T1000 (cell line): ENCODE measurements around the gene MRPL40.

Source experiments
- DNase-seq: peaks from one replicate; lab custom pipeline; 2025; ENCODE audit warnings: mixed read lengths; lab: John Stamatoyannopoulos, UW

The MRPL40 gene

GRCh38 chr22:19432133-19432851 is at the start of gene MRPL40:
Gene MRPL40, plus strand, starts transcription at chr22:19432545. Its CDS starts 10 bp downstream, at chr22:19432555.
- peak; percentile 89 for DNase-seq

DNA sequence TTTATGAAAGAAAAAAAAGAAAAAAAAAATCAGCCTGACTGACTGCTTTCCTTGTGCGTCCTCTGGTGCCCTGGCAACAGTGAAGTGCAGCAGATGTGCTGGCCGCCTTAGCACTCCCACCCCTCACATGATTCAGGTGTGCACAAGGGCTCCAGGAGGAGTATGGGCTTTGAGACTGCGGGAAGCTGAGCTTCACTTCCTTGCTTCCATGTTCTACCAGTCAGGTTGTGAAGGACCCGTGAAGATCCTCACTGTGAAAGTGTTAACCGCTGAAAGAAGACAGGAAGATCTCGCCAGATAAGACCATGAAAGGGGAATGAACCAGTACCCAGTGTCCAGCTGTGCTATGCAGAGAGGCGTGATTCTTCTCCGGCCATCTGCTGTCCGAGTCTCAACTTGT is 49.1 kb upstream of the MRPL40 start:
- DNase-seq: no peak

DNA sequence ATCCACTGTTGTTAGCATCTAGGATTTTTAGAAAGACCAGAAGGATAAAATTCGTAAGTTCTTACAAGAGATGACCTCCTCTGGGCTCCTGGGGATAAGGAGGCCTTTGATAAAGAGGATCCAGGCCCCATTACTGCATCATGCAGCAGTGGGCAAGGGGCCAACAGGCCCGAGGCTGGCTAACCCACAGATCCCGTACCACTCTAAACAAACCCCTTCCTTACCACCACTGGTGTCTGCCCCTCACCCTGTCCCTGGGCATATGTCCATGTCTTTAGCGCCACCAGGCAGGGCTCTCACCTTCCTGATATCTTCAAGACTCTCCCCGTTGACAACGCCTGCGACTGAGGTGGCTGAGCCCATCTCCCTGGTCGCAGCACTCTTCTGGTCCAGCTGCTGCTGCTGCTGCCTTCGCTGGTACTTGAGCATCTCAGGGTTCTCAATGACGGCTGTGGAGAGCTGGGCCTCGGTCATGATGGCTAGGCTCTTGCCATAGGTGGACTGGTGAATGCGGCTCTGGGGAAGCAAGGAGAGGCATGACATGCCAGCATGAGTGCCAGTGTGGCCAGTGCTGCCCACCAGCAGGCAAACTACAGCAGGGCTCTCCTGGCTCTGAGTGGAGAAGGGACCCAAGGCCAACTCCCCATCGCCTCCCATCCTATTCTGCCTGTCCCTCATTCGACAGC is 47.0 kb upstream of the MRPL40 start:
- DNase-seq: no peak

GRCh38 chr22:19386248-19386647 is 46.1 kb upstream of the MRPL40 start:
- no peak for DNase-seq

- no peak for DNase-seq
These were observed 45.3 kb upstream of the MRPL40 start for GRCh38 chr22:19387038-19387437.

DNA sequence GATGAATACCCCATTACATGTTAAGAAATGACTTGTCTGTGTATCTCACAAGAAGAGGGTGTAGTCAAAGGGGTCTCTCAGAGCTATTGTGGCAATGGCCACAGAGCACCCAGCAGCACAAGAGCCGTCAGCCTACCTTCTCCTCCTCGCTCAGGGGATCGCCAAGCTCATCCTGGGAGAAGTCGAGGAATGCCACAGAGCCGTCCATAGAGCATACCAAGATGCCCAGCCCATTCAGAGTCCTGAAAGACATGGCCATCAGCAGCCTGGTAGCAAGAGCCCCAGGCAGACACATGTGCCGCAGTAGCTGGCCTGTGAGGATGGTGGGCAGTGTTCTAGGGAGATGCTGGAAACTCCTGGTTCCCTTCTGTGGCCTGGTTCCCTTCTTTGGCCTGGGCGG is 44.8 kb upstream of the MRPL40 start:
- no peak for DNase-seq

DNA sequence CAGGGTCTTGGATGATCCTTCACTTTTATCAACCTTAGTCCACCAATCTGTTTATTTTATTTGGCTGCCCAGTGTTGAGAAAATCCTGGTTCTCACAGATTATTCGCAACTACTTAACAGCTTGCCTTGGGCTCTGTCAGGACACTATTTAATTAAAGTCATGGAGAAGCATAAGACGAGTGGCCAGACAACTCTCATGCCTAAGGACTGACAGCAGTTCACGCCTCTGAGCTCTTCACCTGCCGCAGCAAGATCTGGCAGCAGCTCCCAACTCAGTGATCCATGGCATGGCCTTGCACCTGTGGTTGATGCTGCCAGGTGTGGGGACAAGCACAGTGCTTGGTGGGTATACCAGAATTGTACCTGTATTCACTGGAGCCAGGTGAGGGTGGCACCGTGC is 38.6 kb upstream of the MRPL40 start:
- DNase-seq: no peak

DNA sequence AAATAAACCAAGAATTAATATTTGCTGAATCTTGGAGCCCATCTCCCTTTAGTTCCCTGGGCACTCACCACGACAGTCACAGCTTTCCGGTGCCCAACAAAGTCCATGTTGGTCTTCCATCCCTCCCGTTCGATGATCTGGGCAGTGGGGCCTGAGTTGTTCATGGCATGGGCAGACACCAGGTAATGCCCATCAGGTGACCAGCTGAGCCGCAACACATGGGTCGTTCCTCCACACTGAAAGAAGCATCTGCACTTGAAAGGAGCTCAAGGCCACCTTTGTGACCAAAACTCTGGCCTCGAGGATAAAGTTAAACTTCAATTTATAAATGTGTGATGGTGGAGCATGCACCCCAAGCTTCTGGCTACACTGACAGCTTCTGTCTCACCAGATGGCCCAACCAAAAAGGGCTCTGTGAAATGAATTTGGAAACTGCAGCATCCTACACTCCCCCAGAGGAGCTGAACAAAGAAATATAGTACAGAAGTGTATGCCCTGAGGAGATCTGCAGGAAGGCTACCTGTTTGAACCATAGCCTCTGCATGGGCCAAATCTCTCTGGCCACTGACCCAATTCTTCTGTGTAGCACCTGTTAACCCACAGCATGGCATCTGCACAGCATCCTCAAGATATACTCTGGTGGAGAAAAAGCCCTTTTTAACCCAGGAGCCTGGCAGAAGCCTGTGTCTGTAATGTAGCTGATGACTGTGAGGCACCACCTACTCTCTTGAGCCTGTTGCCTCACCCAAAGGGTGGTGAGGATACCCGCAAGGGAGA is 37.9 kb upstream of the MRPL40 start:
- no peak for DNase-seq

GRCh38 chr22:19395276-19395675 is 37.1 kb upstream of the MRPL40 start:
- DNase-seq: no peak

DNA sequence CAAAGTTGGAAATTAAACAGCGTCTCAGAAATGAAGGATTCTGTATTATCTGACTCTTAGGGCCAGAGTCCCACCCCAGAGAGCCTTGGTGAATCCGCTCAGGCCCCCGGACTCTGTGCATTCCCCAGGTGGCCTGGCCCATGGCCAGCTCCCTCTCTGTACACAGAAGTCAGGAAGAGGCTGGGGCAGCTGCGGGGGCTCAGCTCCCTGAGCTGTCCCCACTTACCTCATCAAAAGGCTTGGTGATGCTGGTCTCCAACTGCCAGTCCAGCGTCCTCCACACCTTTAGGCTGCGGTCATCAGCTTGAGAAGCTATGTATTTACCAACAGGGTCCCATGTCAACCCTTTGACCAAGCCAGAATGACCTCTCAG is 35.8 kb upstream of the MRPL40 start:
- DNase-seq: no peak

- no peak for DNase-seq
These were observed 35.2 kb upstream of the MRPL40 start for GRCh38 chr22:19396934-19397733.

- DNase-seq: no peak
These were observed 34.6 kb upstream of the MRPL40 start for GRCh38 chr22:19397734-19398104.

DNA sequence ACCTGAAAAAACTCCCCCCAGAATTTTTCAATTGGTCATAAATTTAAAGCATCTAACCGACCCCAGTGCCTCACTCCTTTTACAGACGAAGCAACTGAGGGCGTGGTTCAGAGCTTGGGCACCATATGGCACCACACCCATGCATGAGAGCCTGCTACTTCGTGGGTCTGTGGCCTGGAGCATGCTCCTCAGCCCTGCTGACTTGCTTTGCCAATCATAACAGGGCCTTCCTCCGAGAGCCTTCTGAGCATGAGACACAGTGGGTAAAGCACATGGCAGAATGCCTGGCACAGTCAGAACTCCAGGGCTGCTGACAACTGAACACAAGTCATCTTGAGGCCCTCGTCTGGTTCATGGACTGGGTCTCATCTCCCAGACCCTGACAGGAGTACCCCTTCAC is 34.1 kb upstream of the MRPL40 start:
- DNase-seq: no peak

GRCh38 chr22:19398652-19399051 is 33.7 kb upstream of the MRPL40 start:
- DNase-seq: no peak

DNA sequence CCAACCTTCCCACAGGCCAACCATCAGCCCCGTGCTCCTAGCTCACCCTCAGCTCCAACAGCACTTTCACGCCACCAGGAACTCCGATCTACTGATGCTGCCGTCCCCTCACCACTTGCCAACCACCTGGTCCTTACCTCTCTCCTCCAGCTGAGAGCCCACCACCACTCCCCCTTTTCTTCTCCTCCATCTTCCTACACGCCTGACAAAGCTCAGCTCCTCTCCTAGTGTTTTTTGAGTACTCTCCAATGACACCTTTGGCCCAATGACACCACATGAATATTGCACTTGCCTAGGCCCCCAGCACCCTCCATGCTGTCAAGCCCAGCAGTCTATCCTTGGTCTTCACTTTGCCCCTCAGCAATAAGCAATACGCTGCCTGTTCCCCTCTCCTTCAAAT is 31.5 kb upstream of the MRPL40 start:
- no peak for DNase-seq

GRCh38 chr22:19401483-19401882 is 30.9 kb upstream of the MRPL40 start:
- no peak for DNase-seq

DNA sequence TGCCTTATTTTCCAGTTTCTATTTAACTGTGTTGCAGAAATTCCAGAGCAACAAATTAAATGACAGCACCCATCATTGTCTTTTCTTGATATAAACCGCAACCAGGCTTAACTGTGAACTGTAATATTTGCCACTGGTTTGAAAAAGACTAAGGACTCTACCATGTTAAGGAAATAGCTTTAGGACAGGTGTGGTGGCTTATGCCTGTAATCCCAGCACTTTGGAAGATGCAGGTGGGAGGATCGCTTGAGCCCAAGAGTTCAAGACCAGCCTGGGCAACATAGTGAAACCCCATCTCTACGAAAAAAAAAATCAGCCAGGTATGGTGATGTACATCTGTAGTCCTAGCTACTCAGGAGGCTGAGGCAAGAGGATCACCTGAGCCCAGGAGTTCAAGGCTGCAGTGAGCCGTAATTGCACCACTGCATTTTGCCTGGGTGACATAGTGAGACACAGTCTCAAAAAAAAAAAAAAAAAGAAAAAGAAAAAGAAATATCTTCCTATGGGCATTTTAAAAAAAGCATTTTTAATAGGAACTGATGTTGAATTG is 29.6 kb upstream of the MRPL40 start:
- no peak for DNase-seq

GRCh38 chr22:19404676-19405075 is 27.7 kb upstream of the MRPL40 start:
- no peak for DNase-seq

DNA sequence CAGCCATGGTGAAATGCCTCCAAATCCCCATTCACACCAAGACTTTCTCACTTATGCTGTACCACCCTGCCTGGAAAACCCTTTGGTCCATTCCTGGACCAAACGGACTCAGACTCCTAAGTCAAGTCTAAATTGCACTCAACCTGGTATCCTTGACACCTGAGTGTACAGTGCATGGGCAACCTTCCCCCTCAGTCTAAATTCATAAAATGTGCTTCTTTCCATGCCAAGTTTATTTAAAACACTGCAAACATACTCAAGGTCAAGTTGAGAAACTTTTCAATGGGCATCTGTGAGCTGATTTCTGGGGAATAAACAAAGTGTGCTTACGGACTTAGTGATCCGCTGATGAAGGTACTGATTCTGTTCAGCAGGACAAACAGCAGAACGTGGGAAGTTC is 27.2 kb upstream of the MRPL40 start:
- DNase-seq: no peak

DNA sequence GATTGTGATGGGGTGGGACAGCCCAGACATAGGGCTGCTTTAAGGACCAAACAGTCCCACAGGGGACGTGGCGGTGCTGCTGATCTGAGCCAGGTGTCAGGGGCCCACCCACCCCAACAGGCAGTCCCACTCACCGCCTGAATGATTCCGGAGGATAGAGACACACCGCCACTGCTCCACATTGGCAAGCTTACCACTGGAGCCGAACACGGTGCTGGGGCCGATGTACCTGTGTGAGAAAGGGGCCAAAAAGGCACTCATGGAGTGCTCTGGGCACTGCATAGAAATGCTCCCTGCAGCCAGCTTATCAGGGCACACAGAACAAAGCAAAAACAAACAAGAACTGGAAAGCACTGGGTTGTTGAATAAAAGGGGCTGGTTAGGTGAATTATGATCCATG is 26.7 kb upstream of the MRPL40 start:
- no peak for DNase-seq

DNA sequence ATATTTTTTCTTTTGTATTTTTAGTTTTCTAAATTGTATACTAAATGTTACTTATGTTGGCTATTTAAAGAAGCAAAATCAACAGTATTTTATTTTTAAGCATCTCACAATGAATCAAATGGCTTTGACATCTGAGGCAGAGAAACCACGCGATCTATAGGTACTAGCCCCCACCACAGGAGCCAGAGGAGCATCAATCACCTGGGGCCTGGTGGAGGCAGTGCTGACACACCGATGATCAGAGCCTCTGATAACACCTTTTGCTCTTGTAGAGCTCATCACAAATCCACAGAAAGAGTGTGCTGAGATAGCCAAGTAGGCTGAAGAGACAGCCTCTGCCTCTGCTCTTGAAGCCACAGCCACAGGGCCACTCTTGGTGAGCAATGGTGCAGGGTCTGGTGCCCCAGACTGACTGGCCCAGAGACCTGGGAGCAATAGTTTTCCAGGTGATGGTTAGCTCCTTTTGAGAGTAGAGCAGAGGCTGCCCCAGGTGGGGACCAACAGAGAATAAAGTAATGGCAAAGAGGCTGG is 26.0 kb upstream of the MRPL40 start:
- no peak for DNase-seq

DNA sequence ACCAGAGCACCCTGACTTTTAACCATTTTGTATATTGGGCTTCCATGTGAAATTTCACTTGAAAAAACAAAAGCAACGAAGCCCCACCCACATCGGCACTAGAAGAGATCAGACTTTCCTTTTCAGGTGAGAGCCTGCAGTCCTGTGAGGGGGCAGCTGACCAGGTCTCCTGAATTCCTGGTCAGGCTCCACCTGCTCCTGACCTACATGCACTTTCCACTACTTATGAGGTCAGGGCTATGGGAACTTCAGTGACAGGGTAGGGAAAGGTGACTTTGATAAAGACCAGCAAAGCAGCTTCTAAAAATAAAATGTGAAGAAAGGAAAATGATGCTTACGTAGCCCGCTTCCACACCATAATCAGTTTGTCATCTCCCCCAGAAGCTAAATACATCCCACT is 25.5 kb upstream of the MRPL40 start:
- no peak for DNase-seq
